Heart left ventricle (tissue), 16 donors: ENCODE measurements around the gene GLE1. TPM values are rescaled to one million over a fixed set of nuclear protein-coding genes. Genes with fewer than 3 reads are reported as not detected.
"Not testable (repeated sequence)": the region's sequence is repeated elsewhere in the genome, so short reads cannot be mapped to it uniquely, and the experiment has no call there.

Source experiments
- ATAC-seq, 4 donors: fragments of 200-7000 bp; cut with Tn5 transposase; one replicate each; pipeline ENCODE4 v1.9.1; 2020 to 2022; ENCODE audit warnings: moderate library complexity in 4 of 4, mild to moderate bottlenecking in 3 of 4, moderate number of reproducible peaks in 1 of 4
- DNase-seq, 5 donors: peaks; one replicate each; pipeline ENCODE4 v3.0.0-alpha.2; 2020
- H3K27ac ChIP-seq, 12 donors: fragments of 200-600 bp; sonication (generic) in 4 of 12; one replicate each; pipeline versions ENCODE4 v1.5.0 to v1.8.0; 2016 to 2022; ENCODE audit warnings: mild to moderate bottlenecking in 2 of 12
- H3K27me3 ChIP-seq, 9 donors: fragments of 200-600 bp; sonication (generic) in 2 of 9; one replicate each; pipeline versions ENCODE4 v1.5.1 to v1.8.0; 2016 to 2022; ENCODE audit warnings: mild to moderate bottlenecking in 3 of 9
- H3K36me3 ChIP-seq, 9 donors: fragments of 200-600 bp; sonication (generic) in 2 of 9; one replicate each; pipeline versions ENCODE4 v1.5.0 to v1.8.0; 2018 to 2022; ENCODE audit warnings: mild to moderate bottlenecking in 2 of 9
- H3K4me1 ChIP-seq, 12 donors: fragments of 200-600 bp; sonication (generic) in 4 of 12; one replicate each; pipeline versions ENCODE4 v1.5.0 to v1.8.0; 2016 to 2022; ENCODE audit warnings: mild to moderate bottlenecking in 3 of 12
- H3K4me3 ChIP-seq, 12 donors: fragments of 200-600 bp; sonication (generic) in 4 of 12; one replicate each; pipeline versions ENCODE4 v1.5.0 to v1.8.0; 2017 to 2022; ENCODE audit warnings: mild to moderate bottlenecking in 9 of 12, moderate library complexity in 4 of 12
- H3K9me3 ChIP-seq, 12 donors: fragments of 200-600 bp; sonication (generic) in 4 of 12; one replicate each; pipeline versions ENCODE4 v1.5.0 to v1.8.0; 2016 to 2022; ENCODE audit warnings: mild to moderate bottlenecking in 1 of 12
- POLR2A ChIP-seq, 2 donors: fragments of 450-650 bp; IDR thresholded peaks; one replicate each; pipeline ENCODE4 v1.6.1; 2017; ENCODE audit warnings: antibody characterized with exemption in 2 of 2, mild to moderate bottlenecking in 2 of 2, moderate library complexity in 2 of 2
- WGBS, 4 donors: extraction: QIAGEN DNeasy Blood & Tissue Kit in 2 of 4; methylation state at CpG; one replicate each; pipeline versions ENCODE4 v1.1.5 to v1.1.7; 2013 to 2018; 5-methylcytosine and 5-hydroxymethylcytosine counted together
- intact Hi-C, 10 donors: fragments of 100-400 bp; cut with DNase I; formaldehyde crosslinking; loops; one replicate each; pipeline versions ENCODE4 v1.11.1 to v1.14.2; 2022
- polyA plus RNA-seq, 2 donors: library from polyadenylated mRNA; stranded (reverse); fragments of 200-250 nt; gene quantifications; one replicate each; pipeline ENCODE4 v1.2.3, GENCODE V29; 2013
- total RNA-seq, 9 donors: library from RNA; depleted of rRNA in 2 of 9; stranded (reverse); fragments of >200 nt in 2 of 9; fragmentation: NEBNext Ultra II Directional in 3 of 9; extraction: Animal tissue kit (Norgen Biotek cat#: 25700) in 3 of 9; gene quantifications; one replicate each; pipeline versions ENCODE4 v1.1.0 to v1.2.4, GENCODE V29; 2016 to 2023
- TF ChIP-seq, protein P1 (sequence below), 12 donors: fragments of 200-600 bp; sonication (generic) in 4 of 12; IDR thresholded peaks; one replicate each; pipeline versions ENCODE4 v1.5.0 to v1.8.0; 2018 to 2022; ENCODE audit warnings: antibody characterized with exemption in 12 of 12, mild to moderate bottlenecking in 5 of 12
- donor health status: ischemic (EF 13 %, LVEDD 7.1; RV severe dilation, severe dysfunction).
- donor health status: healthy with polysubstance abuse.
- donor health status: DM: no; HTN: yes; CAD: no.
- donor health status: DM: no; HTN: no; CAD: no.
- donor health status: ischemic (EF 25% LVEDD 6.9; RV normal size, moderate dysfunction).
- donor health status: ischemic (EF 25% LVEDD 5.7; RV mildly dilated, moderate dysfunction).
- donor health status: healthy.
- donor health status: DM: yes; HTN: yes; CAD: no.
- donor health status: ischemic (EF 35%, LVEDD 5.7; RV mildly dilated, moderate dysfunction).
- donor health status: nonischemic (EF 11% LVEDD 7.7; RV severe dilation, severe dysfunction).
- donor health status: DM: yes; HTN: yes; CAD: no.
- donor health status: PGD.
- donor health status: ischemic (EF 29% LVEDD 5.4; RV normal size, mild dysfunction).
- donor health status: nonischemic (EF 23%, LVEDD 6.1; RV moderate dilation, normal function).

The GLE1 gene
- total and polyA plus RNA-seq, 11 donors = 7.5 to 23.5 (median 19.9) TPM

DNA sequence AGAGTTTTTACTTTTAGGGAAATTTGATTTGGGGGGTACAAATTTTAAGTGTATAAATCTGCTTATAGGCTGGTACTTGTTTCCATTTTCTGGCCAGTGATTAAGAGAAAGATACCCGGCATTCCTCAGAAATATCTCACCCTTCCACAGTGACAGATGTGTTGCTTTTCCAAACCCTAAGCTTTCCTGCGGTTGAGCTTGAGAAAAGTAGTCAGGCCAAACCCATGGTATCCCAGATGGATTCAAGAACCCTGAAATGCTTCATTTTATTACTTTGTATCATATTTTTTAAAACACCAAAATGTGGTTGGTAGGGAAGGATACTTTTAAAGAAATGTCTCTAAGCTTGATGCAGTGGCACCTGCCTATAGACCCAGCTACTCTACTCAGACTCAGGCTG, 71.4 kb downstream of the GLE1 start:
- intact Hi-C loops = loop anchor here in 2 of 10 donors (5.0 kb wide), 2 partner anchors 36 to 46 kb away; no protein-coding TSS in a partner anchor
- ATAC-seq (no peak), DNase-seq (no peak)
- no peak for TF ChIP-seq POLR2A (IDR thresholded peaks at IDR 0.05)
- TF ChIP-seq, protein P1, sequence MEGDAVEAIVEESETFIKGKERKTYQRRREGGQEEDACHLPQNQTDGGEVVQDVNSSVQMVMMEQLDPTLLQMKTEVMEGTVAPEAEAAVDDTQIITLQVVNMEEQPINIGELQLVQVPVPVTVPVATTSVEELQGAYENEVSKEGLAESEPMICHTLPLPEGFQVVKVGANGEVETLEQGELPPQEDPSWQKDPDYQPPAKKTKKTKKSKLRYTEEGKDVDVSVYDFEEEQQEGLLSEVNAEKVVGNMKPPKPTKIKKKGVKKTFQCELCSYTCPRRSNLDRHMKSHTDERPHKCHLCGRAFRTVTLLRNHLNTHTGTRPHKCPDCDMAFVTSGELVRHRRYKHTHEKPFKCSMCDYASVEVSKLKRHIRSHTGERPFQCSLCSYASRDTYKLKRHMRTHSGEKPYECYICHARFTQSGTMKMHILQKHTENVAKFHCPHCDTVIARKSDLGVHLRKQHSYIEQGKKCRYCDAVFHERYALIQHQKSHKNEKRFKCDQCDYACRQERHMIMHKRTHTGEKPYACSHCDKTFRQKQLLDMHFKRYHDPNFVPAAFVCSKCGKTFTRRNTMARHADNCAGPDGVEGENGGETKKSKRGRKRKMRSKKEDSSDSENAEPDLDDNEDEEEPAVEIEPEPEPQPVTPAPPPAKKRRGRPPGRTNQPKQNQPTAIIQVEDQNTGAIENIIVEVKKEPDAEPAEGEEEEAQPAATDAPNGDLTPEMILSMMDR (IDR thresholded peaks at IDR 0.05) = no peak
- Histone ChIP-seq H3K27ac (peak overlapping the region in 6 of 12 donors; percentile 6 to 60 (median 27)), H3K27me3 (no peaks in the 10 kb centered on the region), H3K9me3 (no peaks in the 10 kb centered on the region), H3K4me3 (no peak overlapping the region), H3K4me1 (peaks cover 0 to 24% (median 13%) of the 10 kb centered on the region in 12 donors), H3K36me3 (peaks cover 5 to 100% (median 99%) of the 10 kb centered on the region in 9 donors)
- WGBS, 4 donors = 85 to 90% (median 87%) methylated on average over 2 of the region's 2 CpGs

DNA sequence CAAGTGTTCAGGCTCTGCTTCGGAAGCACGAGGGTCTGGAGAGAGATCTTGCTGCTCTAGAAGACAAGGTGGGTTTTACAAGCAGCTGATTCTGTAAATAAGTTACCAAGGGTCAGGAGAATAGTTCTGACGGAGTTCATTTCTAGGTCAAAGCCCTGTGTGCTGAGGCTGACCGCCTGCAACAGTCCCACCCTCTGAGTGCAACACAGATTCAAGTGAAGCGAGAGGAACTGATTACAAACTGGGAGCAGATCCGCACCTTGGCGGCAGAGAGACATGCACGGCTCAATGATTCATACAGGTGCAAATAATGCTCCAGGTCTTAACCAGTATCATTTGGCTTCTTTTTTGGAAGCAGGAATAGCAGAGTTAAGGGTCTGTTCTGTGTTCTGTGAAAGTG, 72.7 kb downstream of the GLE1 start:
- TF ChIP-seq, protein P1 (IDR thresholded peaks at IDR 0.05) = no peak
- no peak for TF ChIP-seq POLR2A (IDR thresholded peaks at IDR 0.05)
- Histone ChIP-seq H3K4me1 (peaks cover 0 to 24% (median 13%) of the 10 kb centered on the region in 12 donors), H3K36me3 (peaks cover 8 to 100% (median 100%) of the 10 kb centered on the region in 9 donors), H3K27ac (no peak overlapping the region), H3K4me3 (no peak overlapping the region), H3K9me3 (no peaks in the 10 kb centered on the region), H3K27me3 (no peaks in the 10 kb centered on the region)
- ATAC-seq = no peak
- DNase-seq = no peak
- intact Hi-C loops = loop anchor here in 2 of 10 donors (5.0 kb wide), 2 partner anchors 35 to 45 kb away; no protein-coding TSS in a partner anchor
- WGBS, 4 donors = 91 to 94% (median 92%) methylated on average over 8 of the region's 8 CpGs

DNA sequence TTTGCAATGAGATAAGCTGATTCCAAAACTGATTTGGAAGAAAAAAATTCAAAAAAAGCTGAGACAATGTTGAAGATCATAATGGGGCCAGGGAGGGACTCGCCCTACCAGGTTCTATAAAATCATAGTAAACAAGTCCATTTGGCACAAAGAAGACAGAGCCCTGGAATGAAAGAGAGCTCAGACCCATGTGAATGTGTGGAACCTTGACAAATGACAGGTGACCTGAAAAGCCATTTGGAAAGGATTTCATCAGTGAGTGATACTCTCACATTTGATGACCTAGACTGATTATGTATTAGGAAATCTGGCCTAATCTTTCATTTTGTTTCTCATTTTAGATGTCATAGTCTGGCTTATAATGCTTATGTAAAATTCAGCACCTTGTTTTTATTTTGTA, 74.7 kb downstream of the GLE1 start:
- no peaks in the 10 kb centered on the region for H3K27me3 ChIP-seq
- TF ChIP-seq, protein P1 (IDR thresholded peaks at IDR 0.05) = no peak
- no peak for TF ChIP-seq POLR2A (IDR thresholded peaks at IDR 0.05)
- DNase-seq = no peak
- WGBS, 4 donors = 98 to 100% (median 98%) methylated on average over 1 of the region's 1 CpG
- peaks cover 11 to 100% (median 100%) of the 10 kb centered on the region in 9 donors for H3K36me3 ChIP-seq
- intact Hi-C loops = loop anchor here in 2 of 10 donors (5.0 kb wide), 2 partner anchors 33 to 43 kb away; no protein-coding TSS in a partner anchor
- H3K27ac ChIP-seq = no peak overlapping the region
- ATAC-seq = no peak
- H3K9me3 ChIP-seq = no peaks in the 10 kb centered on the region
- no peak overlapping the region for H3K4me3 ChIP-seq
- H3K4me1 ChIP-seq = peaks cover 0 to 23% (median 13%) of the 10 kb centered on the region in 12 donors

DNA sequence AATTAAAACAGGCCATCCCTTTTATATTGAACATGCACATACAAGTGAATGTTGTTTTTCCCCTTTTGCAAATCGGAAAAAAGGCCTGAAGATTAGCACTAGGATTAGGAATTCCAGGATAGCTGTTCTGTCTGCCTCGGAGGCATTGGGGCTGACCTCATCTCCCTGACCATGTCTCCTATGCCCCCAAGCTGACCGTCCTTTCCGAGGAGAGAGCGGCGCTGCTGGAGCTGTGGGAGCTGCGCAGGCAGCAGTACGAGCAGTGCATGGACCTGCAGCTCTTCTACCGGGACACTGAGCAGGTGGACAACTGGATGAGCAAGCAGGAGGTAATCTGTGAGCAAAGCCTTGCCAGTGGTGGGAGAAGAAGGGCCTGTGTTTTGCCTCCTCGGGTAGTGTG, 76.2 kb downstream of the GLE1 start:
- H3K36me3 ChIP-seq = peaks cover 11 to 100% (median 100%) of the 10 kb centered on the region in 9 donors
- intact Hi-C loops = loop anchor here in 2 of 10 donors (5.0 kb wide), 1 partner anchor 37 kb away; no protein-coding TSS in a partner anchor

DNA sequence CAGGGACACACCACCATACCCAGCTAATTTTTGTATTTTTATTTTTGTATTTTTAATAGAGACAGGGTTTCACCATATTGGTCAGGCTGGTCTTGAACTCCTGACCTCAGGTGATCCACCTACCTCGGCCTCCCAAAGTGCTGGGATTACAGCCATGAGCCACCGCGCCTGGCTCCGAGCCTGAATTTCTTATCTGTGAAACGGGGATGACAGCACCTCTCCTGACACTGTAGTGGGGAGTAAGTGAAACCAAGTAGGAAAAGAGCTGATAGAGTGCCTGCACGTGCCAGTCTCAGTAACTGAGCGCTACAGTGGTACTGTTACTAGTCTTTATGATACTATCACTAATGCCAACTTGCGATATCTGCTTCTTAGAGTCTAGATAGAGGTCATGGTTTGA, 80.6 kb downstream of the GLE1 start:
- H3K4me1 ChIP-seq, H3K9me3 ChIP-seq, H3K4me3 ChIP-seq, intact Hi-C loops, H3K27me3 ChIP-seq, H3K27ac ChIP-seq: not testable (repeated sequence)
- ATAC-seq = peak; percentile 81 to 93 (median 88)
- DNase-seq = peak; percentile 41 to 70 (median 59)
- 36 to 58% (median 47%) methylated on average over 8 of the region's 8 CpGs for WGBS, 4 donors
- H3K36me3 ChIP-seq = peaks cover 6 to 100% (median 100%) of the 10 kb centered on the region in 9 donors

More for the DNA sequence above, 76.2 kb downstream of the GLE1 start:
- ATAC-seq = no peak
- Histone ChIP-seq H3K4me3 (no peak overlapping the region), H3K27ac (no peak overlapping the region), H3K9me3 (no peaks in the 10 kb centered on the region), H3K27me3 (no peaks in the 10 kb centered on the region), H3K4me1 (peaks cover 0 to 13% (median 3%) of the 10 kb centered on the region in 12 donors)
- TF ChIP-seq, protein P1 (IDR thresholded peaks at IDR 0.05) = no peak
- no peak for TF ChIP-seq POLR2A (IDR thresholded peaks at IDR 0.05)
- WGBS, 4 donors = 91 to 94% (median 93%) methylated on average over 10 of the region's 10 CpGs
- no peak for DNase-seq

DNA sequence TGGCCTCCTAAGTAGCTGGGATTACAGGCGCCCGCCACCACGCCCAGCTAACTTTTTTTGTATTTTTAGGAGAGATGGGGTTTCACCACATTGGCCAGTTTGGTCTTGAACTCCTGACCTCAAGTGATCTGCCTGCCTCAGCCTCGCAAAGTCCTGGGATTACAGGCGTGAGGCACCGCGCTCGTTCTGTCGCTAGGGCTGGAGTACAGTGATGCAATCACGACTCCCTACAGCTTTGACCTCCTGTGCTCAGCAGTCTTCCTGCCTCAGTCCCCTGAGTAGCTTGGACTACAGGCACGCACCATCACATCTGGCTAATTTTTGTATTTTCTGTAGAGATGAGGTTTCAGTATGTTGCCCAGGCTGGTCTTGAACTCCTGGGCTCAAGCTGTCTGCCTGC, 82.4 kb downstream of the GLE1 start:
- intact Hi-C loops, H3K4me3 ChIP-seq, H3K4me1 ChIP-seq, H3K27ac ChIP-seq, DNase-seq, ATAC-seq, H3K27me3 ChIP-seq, H3K9me3 ChIP-seq: not testable (repeated sequence)
- 87 to 94% (median 92%) methylated on average over 11 of the region's 11 CpGs for WGBS, 4 donors
- peaks cover 5 to 100% (median 100%) of the 10 kb centered on the region in 9 donors for H3K36me3 ChIP-seq
